ENCODE results near the gene SLC9C1. TPM values are rescaled to one million over a fixed set of nuclear protein-coding genes. Genes with fewer than 3 reads are reported as not detected.

SLC9C1 gene
- total and polyA plus RNA-seq, 7 donors, result 0.07 to 0.41 TPM; not detected in 5

- Histone ChIP-seq H3K4me1 (no peaks in the 10 kb centered on the region), H3K36me3 (no peaks in the 10 kb centered on the region), H3K27me3 (no peaks in the 10 kb centered on the region), H3K4me3 (no peak overlapping the region), H3K9me3 (peaks cover 0 to 3% (median 0%) of the 10 kb centered on the region in 4 donors), H3K27ac (no peak overlapping the region)
- DNase-seq, result no peak
- TF ChIP-seq POLR2AphosphoS5 (IDR thresholded peaks at IDR 0.05), result no peak
- 81 to 89% methylated on average over 1 of the region's 1 CpG for WGBS, 2 donors
- intact Hi-C loops (cut with DNase I), result no loop called here
These were observed 150.8 kb downstream of the SLC9C1 start for GRCh38 chr3:112143251-112143650.

DNA sequence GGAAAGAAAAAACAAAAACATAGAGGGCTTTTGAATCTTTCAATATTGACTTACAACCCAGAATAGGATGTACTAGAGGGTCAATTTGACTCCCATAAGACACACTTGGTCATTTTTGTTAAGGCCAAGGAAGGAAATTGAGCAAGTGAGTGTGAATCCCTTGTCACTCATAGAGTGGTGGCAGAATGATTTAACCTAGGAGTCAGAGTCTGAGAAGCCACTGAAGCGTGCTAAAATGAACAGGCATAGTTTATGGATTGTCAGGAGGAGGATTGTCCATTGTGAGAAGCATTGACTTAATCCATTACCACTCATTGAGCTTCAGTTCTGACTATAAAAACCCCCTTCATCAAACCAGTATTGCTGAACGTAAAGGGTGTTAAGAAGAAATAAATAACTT, 152.7 kb downstream of the SLC9C1 start:
- Histone ChIP-seq H3K4me3 (no peak overlapping the region), H3K36me3 (no peaks in the 10 kb centered on the region), H3K27ac (no peak overlapping the region), H3K4me1 (no peaks in the 10 kb centered on the region), H3K27me3 (no peaks in the 10 kb centered on the region), H3K9me3 (no peaks in the 10 kb centered on the region)
- intact Hi-C loops (cut with DNase I), result no loop called here
- TF ChIP-seq CTCF (IDR thresholded peaks at IDR 0.05) (no peak), EP300 (IDR thresholded peaks at IDR 0.05) (no peak), POLR2A (IDR thresholded peaks at IDR 0.05) (no peak), POLR2AphosphoS5 (IDR thresholded peaks at IDR 0.05) (no peak)
- WGBS, 2 donors, result 87 to 88% methylated on average over 2 of the region's 2 CpGs
- DNase-seq, result no peak

DNA sequence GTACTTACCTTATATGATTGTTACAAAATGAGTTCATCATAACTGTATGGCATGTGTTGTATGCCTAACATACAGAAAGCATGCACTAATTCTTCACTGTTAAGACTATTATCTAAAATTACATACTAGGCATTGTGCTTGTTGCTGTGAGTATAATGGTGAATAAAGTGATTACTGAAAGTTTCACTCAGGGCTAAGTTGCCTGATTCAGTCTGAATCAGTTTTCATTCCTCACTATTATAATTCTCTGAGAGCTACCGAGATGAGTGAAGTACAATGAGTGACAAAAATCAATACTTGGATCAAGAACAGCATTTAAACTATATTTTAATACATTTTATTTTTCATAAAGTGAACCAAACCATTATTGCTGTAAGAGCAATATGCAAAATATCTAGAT, 153.4 kb downstream of the SLC9C1 start:
- Histone ChIP-seq H3K36me3 (no peaks in the 10 kb centered on the region), H3K27me3 (no peaks in the 10 kb centered on the region), H3K9me3 (no peaks in the 10 kb centered on the region), H3K4me1 (no peaks in the 10 kb centered on the region), H3K4me3 (no peak overlapping the region), H3K27ac (no peak overlapping the region)
- DNase-seq, result no peak
- TF ChIP-seq EP300 (IDR thresholded peaks at IDR 0.05), result no peak
- no peak for TF ChIP-seq POLR2A (IDR thresholded peaks at IDR 0.05)
- no peak for TF ChIP-seq POLR2AphosphoS5 (IDR thresholded peaks at IDR 0.05)
- TF ChIP-seq CTCF (IDR thresholded peaks at IDR 0.05), result no peak
- WGBS, 2 donors, result 90% methylated on average over 1 of the region's 1 CpG
- intact Hi-C loops (cut with DNase I), result no loop called here

DNA sequence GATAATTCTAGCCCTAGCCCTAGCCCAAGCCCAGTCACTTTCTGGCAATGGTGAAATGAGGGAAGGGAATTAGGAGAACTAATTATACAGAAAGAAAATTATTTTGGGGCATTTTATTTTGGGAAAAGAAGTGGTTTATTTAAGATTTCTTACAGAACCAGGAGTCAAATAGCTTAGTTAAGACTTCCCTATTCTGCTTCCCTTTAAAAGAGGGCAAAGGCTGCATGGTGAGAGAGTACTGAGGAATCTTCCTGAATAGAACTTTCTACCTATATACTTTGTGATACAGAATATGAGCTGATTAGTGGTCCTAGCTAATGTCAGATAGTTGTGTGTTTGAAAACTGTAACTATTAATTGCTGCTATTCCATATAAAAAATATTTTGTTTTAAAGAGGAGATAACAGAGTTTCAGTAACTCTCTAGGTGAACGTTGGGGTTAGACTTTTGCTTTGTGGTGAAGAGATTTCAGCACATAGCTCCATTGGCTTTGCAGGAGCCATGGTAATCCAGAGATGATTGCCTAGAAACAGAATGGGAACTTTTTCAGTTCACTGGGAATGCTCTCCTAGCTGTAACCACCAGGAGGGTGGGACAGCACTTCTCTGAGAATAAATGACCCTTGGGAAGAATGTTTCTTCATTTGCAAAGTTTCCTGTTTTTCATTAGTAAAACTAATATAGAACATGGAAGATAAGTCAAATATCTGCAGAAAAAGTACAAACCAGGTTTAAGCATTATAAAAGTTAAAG, 155.6 kb downstream of the SLC9C1 start:
- Histone ChIP-seq H3K4me1 (no peaks in the 10 kb centered on the region), H3K4me3 (no peak overlapping the region), H3K36me3 (no peaks in the 10 kb centered on the region), H3K27me3 (no peaks in the 10 kb centered on the region), H3K9me3 (no peaks in the 10 kb centered on the region), H3K27ac (no peak overlapping the region)
- intact Hi-C loops (cut with DNase I), result no loop called here
- TF ChIP-seq POLR2AphosphoS5 (IDR thresholded peaks at IDR 0.05) (no peak), EP300 (IDR thresholded peaks at IDR 0.05) (no peak), POLR2A (IDR thresholded peaks at IDR 0.05) (no peak)
- DNase-seq, result no peak
- WGBS, 2 donors, result 61 to 69% methylated on average over 1 of the region's 1 CpG

GRCh38 chr3:112137781-112138180, 156.2 kb downstream of the SLC9C1 start:
- WGBS, 2 donors, result 53 to 63% methylated on average over 4 of the region's 4 CpGs
- no peak overlapping the region for H3K4me3 ChIP-seq
- intact Hi-C loops (cut with DNase I), result no loop called here
- H3K4me1 ChIP-seq, result no peaks in the 10 kb centered on the region
- no peak for DNase-seq
- H3K36me3 ChIP-seq, result no peaks in the 10 kb centered on the region
- H3K27me3 ChIP-seq, result no peaks in the 10 kb centered on the region
- TF ChIP-seq POLR2A (IDR thresholded peaks at IDR 0.05) (no peak), EP300 (IDR thresholded peaks at IDR 0.05) (no peak), POLR2AphosphoS5 (IDR thresholded peaks at IDR 0.05) (no peak), CTCF (IDR thresholded peaks at IDR 0.05) (no peak)
- H3K9me3 ChIP-seq, result no peaks in the 10 kb centered on the region
- no peak overlapping the region for H3K27ac ChIP-seq

All from sigmoid colon (tissue), 7 donors.